Tibial nerve (tissue), 4 donors: ENCODE results near the gene OXCT2. TPM values are rescaled to one million over a fixed set of nuclear protein-coding genes. Genes with fewer than 3 reads are reported as not detected.
"Not testable (repeated sequence)": the region's sequence is repeated elsewhere in the genome, so short reads cannot be mapped to it uniquely, and the experiment has no call there.

Source experiments
- DNase-seq, 2 donors: peaks; one replicate each; pipeline ENCODE4 v3.0.0-alpha.2; 2019; ENCODE audit warnings: low spot score in 2 of 2
- H3K27ac ChIP-seq, 4 donors: fragments of 200-600 bp; sonication (generic) in 3 of 4; one replicate each; pipeline ENCODE4 v1.5.1; 2017 to 2019; ENCODE audit warnings: mild to moderate bottlenecking in 1 of 4
- H3K27me3 ChIP-seq, 2 donors: fragments of 200-600 bp; sonication (generic) in 1 of 2; one replicate each; pipeline versions ENCODE4 v1.5.1 to v1.6.0; 2017 to 2019
- H3K36me3 ChIP-seq, 3 donors: fragments of 200-600 bp; sonication (generic); one replicate each; pipeline ENCODE4 v1.5.1; 2018 to 2019
- H3K4me1 ChIP-seq, 4 donors: fragments of 200-600 bp; sonication (generic) in 3 of 4; one replicate each; pipeline ENCODE4 v1.5.1; 2017 to 2019
- H3K4me3 ChIP-seq, 4 donors: fragments of 200-600 bp; sonication (generic) in 3 of 4; one replicate each; pipeline ENCODE4 v1.5.1; 2017 to 2019; ENCODE audit warnings: mild to moderate bottlenecking in 1 of 4, moderate library complexity in 1 of 4
- H3K9me3 ChIP-seq, 4 donors: fragments of 200-600 bp; sonication (generic) in 3 of 4; one replicate each; pipeline ENCODE4 v1.5.1; 2017 to 2019
- CTCF ChIP-seq, 5 experiments: fragments of 200-600 bp in 3 of 5; fragments of 450-650 bp in 2 of 5; sonication (generic) in 3 of 5; IDR thresholded peaks; one replicate each; pipeline ENCODE4 v1.5.1; 2016 to 2019; ENCODE audit warnings: antibody characterized with exemption in 5 of 5, mild to moderate bottlenecking in 3 of 5, moderate library complexity in 2 of 5
- EP300 ChIP-seq, 2 donors: sonication (generic); formaldehyde crosslinking; IDR thresholded peaks; one replicate each; pipeline ENCODE4 v1.6.1; 2017; ENCODE audit warnings: antibody characterized with exemption in 2 of 2, mild to moderate bottlenecking in 1 of 2
- POLR2A ChIP-seq, 2 donors: fragments of 450-650 bp; IDR thresholded peaks; one replicate each; pipeline ENCODE4 v1.6.1; 2017; ENCODE audit warnings: antibody characterized with exemption in 2 of 2, mild to moderate bottlenecking in 2 of 2, moderate library complexity in 2 of 2
- WGBS, 2 donors: methylation state at CpG; one replicate each; pipeline ENCODE4 v1.1.5; 2018; 5-methylcytosine and 5-hydroxymethylcytosine counted together
- total RNA-seq, 4 donors: library from RNA; depleted of rRNA; stranded (reverse); fragments of >200 nt; gene quantifications; one replicate each; pipeline ENCODE4 v1.1.0, GENCODE V29; 2016

Gene OXCT2
- total RNA-seq, 4 donors from 2014 or later: 4.5 to 22.2 (median 8.4) TPM

- Histone ChIP-seq H3K4me3 (peak overlapping the region in 1 of 4 donors; percentile 32), H3K9me3 (no peaks in the 10 kb centered on the region), H3K27me3 (no peaks in the 10 kb centered on the region), H3K27ac (peak overlapping the region in 2 of 4 donors; percentile 7 to 61), H3K4me1 (peaks cover 0 to 8% (median 5%) of the 10 kb centered on the region in 4 donors), H3K36me3 (no peaks in the 10 kb centered on the region)
- peak in 1 of 2 donors; percentile 73 for DNase-seq
- TF ChIP-seq POLR2A (IDR thresholded peaks at IDR 0.05): no peak
- TF ChIP-seq CTCF (IDR thresholded peaks at IDR 0.05): peak; percentile 79 to 94 (median 91)
- 4 to 6% methylated on average over 7 to 8 of the region's 8 CpGs for WGBS, 2 donors
These were observed 28.8 kb upstream of the OXCT2 start for GRCh38 chr1:39799770-39800470.

GRCh38 chr1:39798859-39799769 lies 28.0 kb upstream of the OXCT2 start:
- TF ChIP-seq POLR2A (IDR thresholded peaks at IDR 0.05) (peak in 1 of 2 donors; percentile 21), EP300 (IDR thresholded peaks at IDR 0.05) (peak in 1 of 2 donors; percentile 29), CTCF (IDR thresholded peaks at IDR 0.05) (peak in 1 of 5 experiments; percentile 14)
- peak overlapping the region in 2 of 4 donors; percentile 23 to 32 for H3K4me3 ChIP-seq
- not testable (repeated sequence) for H3K27me3 ChIP-seq, H3K4me1 ChIP-seq, H3K36me3 ChIP-seq, H3K9me3 ChIP-seq
- peak; percentile 43 to 67 for DNase-seq
- WGBS, 2 donors: 40 to 46% methylated on average over 20 to 23 of the region's 26 CpGs
- H3K27ac ChIP-seq: peak overlapping the region in 3 of 4 donors; percentile 21 to 70 (median 61)

- Histone ChIP-seq H3K36me3 (no peaks in the 10 kb centered on the region), H3K27me3 (no peaks in the 10 kb centered on the region), H3K4me3 (no peak overlapping the region), H3K4me1 (peaks cover 0 to 8% (median 5%) of the 10 kb centered on the region in 4 donors), H3K27ac (no peak overlapping the region), H3K9me3 (no peaks in the 10 kb centered on the region)
- 25 to 30% methylated on average over 1 of the region's 1 CpG for WGBS, 2 donors
- TF ChIP-seq CTCF (IDR thresholded peaks at IDR 0.05): no peak
- no peak for TF ChIP-seq EP300 (IDR thresholded peaks at IDR 0.05)
- no peak for TF ChIP-seq POLR2A (IDR thresholded peaks at IDR 0.05)
- no peak for DNase-seq
These were observed 24.5 kb upstream of the OXCT2 start for GRCh38 chr1:39795651-39796050.

- no peaks in the 10 kb centered on the region for H3K36me3 ChIP-seq
- WGBS, 2 donors: 92 to 98% methylated on average over 2 of the region's 2 CpGs
- H3K27ac ChIP-seq: no peak overlapping the region
- H3K4me3 ChIP-seq: no peak overlapping the region
- H3K9me3 ChIP-seq: no peaks in the 10 kb centered on the region
- H3K27me3 ChIP-seq: peaks cover 0 to 7% of the 10 kb centered on the region in 2 donors
- DNase-seq: no peak
- peaks cover 0 to 18% (median 0%) of the 10 kb centered on the region in 4 donors for H3K4me1 ChIP-seq
- no peak for TF ChIP-seq POLR2A (IDR thresholded peaks at IDR 0.05)
- TF ChIP-seq EP300 (IDR thresholded peaks at IDR 0.05): no peak
- TF ChIP-seq CTCF (IDR thresholded peaks at IDR 0.05): no peak
These were observed 20.7 kb upstream of the OXCT2 start for GRCh38 chr1:39791838-39792237.
